Smooth muscle cell (in vitro differentiated cells): ENCODE results near the gene ADSL. TPM values are rescaled to one million over a fixed set of nuclear protein-coding genes. Genes with fewer than 3 reads are reported as not detected.

Experiments
- DNase-seq: peaks from one replicate; lab custom pipeline; 2025; ENCODE audit not compliant: unreplicated experiment; lab: John Stamatoyannopoulos, UW
- H2AFZ ChIP-seq: fragments of 200-600 bp; sonication (generic); 2 replicates; pipeline ENCODE4 v1.6.0; 2016; ENCODE audit warnings: antibody characterized with exemption, low read depth, mild to moderate bottlenecking
- H3F3A ChIP-seq: fragments of 200-600 bp; sonication (generic); 2 replicates; pipeline ENCODE4 v1.6.0; 2017; ENCODE audit warnings: antibody characterized with exemption, low read depth
- H3K27ac ChIP-seq: fragments of 200-600 bp; sonication (generic); 2 replicates; pipeline ENCODE4 v1.5.1; 2016; ENCODE audit warnings: low read depth, mild to moderate bottlenecking
- H3K27me3 ChIP-seq: fragments of 200-600 bp; sonication (generic); 2 replicates; pipeline ENCODE4 v1.6.1; 2016; ENCODE audit warnings: low read depth, mild to moderate bottlenecking
- H3K36me3 ChIP-seq: fragments of 200-600 bp; sonication (generic); 2 replicates; pipeline ENCODE4 v1.5.1; 2016; ENCODE audit warnings: low read depth
- H3K4me1 ChIP-seq: fragments of 200-600 bp; sonication (generic); 2 replicates; pipeline ENCODE4 v1.5.1; 2016; ENCODE audit warnings: low read depth
- H3K4me2 ChIP-seq: fragments of 200-600 bp; sonication (generic); 2 replicates; pipeline ENCODE4 v1.6.0; 2016; ENCODE audit warnings: mild to moderate bottlenecking
- H3K4me3 ChIP-seq: fragments of 200-600 bp; sonication (generic); 2 replicates; pipeline ENCODE4 v1.5.1; 2016; ENCODE audit warnings: mild to moderate bottlenecking
- H3K79me2 ChIP-seq: fragments of 200-600 bp; sonication (generic); 2 replicates; pipeline ENCODE4 v1.6.0; 2016; ENCODE audit warnings: low read depth, mild to moderate bottlenecking
- H3K9ac ChIP-seq: fragments of 200-600 bp; sonication (generic); 2 replicates; pipeline ENCODE4 v1.6.0; 2016; ENCODE audit warnings: low read depth
- H3K9me3 ChIP-seq: fragments of 200-600 bp; sonication (generic); replicated peaks from 2 replicates; pipeline ENCODE4 v1.5.1; 2016; ENCODE audit warnings: low read depth
- H4K20me1 ChIP-seq: fragments of 200-600 bp; sonication (generic); 2 replicates; pipeline ENCODE4 v1.6.0; 2016; ENCODE audit warnings: low read depth
- WGBS: methylation state at CpG from one replicate; pipeline ENCODE4 v1.1.7; 2016; ENCODE audit warnings: low lambda C conversion rate; 5-methylcytosine and 5-hydroxymethylcytosine counted together
- polyA plus RNA-seq: library from polyadenylated mRNA; unstranded; fragments of >200 nt; fragmentation: Nextera tagmentation; extraction: Ambion mirVana; gene quantifications from 2 replicates; pipeline ENCODE4 v1.2.1, GENCODE V29; 2016
- total RNA-seq: library from RNA; depleted of rRNA; stranded (reverse); fragments of >200 nt; gene quantifications from 2 replicates; pipeline ENCODE4 v1.2.3, GENCODE V29; 2014
- TF ChIP-seq, protein P1 (sequence below): fragments of 200-600 bp; sonication (generic); IDR thresholded peaks from 2 replicates; pipeline ENCODE4 v1.5.1; 2017; ENCODE audit warnings: borderline replicate concordance, mild to moderate bottlenecking, antibody characterized with exemption; ENCODE audit not compliant: insufficient read depth, poor library complexity, severe bottlenecking

The ADSL gene
- total and polyA plus RNA-seq, 2 experiments from 2014 or later: 45.9 to 65.1 TPM

DNA sequence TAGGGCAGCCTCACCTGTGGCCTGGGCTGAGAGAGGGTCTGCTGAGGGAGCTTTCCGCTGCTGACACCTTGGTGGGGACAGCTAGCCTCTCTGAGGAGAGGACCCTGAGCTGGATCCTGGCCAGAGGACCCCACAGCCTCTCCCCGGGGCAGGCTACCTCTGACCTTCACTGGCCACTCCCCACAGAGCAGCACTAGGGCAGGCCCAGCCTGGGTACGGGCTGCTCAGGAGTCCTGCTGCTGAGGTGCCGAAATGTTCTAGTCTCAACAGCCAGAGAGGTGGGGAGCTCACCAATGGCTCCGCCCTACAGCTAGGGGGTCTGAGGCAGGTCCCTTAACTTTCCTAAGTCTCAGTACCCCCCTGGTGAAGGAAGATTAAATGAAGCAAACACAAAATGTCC is 71.6 kb downstream of the ADSL start:
- TF ChIP-seq, protein P1, sequence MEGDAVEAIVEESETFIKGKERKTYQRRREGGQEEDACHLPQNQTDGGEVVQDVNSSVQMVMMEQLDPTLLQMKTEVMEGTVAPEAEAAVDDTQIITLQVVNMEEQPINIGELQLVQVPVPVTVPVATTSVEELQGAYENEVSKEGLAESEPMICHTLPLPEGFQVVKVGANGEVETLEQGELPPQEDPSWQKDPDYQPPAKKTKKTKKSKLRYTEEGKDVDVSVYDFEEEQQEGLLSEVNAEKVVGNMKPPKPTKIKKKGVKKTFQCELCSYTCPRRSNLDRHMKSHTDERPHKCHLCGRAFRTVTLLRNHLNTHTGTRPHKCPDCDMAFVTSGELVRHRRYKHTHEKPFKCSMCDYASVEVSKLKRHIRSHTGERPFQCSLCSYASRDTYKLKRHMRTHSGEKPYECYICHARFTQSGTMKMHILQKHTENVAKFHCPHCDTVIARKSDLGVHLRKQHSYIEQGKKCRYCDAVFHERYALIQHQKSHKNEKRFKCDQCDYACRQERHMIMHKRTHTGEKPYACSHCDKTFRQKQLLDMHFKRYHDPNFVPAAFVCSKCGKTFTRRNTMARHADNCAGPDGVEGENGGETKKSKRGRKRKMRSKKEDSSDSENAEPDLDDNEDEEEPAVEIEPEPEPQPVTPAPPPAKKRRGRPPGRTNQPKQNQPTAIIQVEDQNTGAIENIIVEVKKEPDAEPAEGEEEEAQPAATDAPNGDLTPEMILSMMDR: no peak
- peaks cover 2% of the 10 kb centered on the region for H3K36me3 ChIP-seq

DNA sequence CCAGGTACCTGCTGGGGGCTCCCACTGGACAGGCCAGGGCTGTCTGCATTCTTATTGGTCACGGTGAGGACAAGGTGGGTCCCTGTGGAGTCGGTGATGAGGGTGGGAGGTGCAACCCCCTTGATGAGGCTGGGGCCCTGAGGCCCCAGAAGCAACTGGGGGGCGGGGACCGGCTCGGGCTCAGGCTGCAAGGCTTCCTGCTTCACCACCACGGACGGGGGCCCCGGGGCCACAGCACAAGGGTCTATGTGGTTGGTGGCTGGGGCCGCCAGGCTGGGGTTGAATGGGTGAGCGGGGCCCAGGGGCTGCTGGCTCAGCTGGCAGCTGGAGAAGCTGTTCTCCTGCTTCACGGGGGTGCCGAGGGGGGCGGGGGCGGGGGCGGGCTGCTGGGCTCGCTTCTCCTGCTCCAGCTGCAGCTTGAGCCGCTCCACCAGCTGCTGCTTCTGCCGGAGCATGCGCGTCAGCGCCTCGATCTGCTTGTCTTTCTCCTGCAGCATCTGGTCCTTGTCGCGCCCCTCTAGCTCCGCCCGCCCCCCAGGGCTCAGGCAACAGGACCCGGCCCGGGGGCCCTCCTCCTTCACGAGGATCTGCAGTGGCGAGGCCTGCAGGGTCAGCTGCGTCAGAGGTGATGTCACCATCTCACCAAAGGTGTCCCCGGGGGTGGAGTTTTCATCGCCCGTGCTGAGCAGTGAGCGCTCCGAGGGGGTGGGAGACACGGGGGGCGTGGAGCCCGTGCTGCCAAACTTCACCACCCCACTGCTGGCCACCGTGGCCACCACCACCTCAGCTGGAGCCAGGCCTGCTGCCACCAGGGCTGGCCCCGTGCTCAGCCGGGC is 72.3 kb downstream of the ADSL start:
- Histone ChIP-seq H3F3A (peaks cover 5% of the 10 kb centered on the region), H4K20me1 (peaks cover 66% of the 10 kb centered on the region), H3K36me3 (peaks cover 2% of the 10 kb centered on the region), H3K9me3 (no peaks in the 10 kb centered on the region), H3K4me3 (no peak overlapping the region), H3K27ac (no peak overlapping the region), H2AFZ (no peak overlapping the region), H3K4me2 (no peak overlapping the region), H3K9ac (no peak overlapping the region), H3K4me1 (no peaks in the 10 kb centered on the region), H3K79me2 (no peaks in the 10 kb centered on the region), H3K27me3 (no peaks in the 10 kb centered on the region)
- TF ChIP-seq, protein P1: no peak
- WGBS: 90% methylated on average over 42 of the region's 42 CpGs
- DNase-seq: no peak

More for the DNA sequence above, 71.6 kb downstream of the ADSL start:
- no peaks in the 10 kb centered on the region for H3K79me2 ChIP-seq
- peaks cover 5% of the 10 kb centered on the region for H3F3A ChIP-seq
- no peaks in the 10 kb centered on the region for H3K9me3 ChIP-seq
- no peaks in the 10 kb centered on the region for H3K27me3 ChIP-seq
- 97% methylated on average over 5 of the region's 5 CpGs for WGBS
- H3K4me2 ChIP-seq: no peak overlapping the region
- H3K4me3 ChIP-seq: no peak overlapping the region
- DNase-seq: no peak
- H2AFZ ChIP-seq: no peak overlapping the region
- no peaks in the 10 kb centered on the region for H3K4me1 ChIP-seq
- H4K20me1 ChIP-seq: peaks cover 71% of the 10 kb centered on the region
- H3K9ac ChIP-seq: no peak overlapping the region
- H3K27ac ChIP-seq: no peak overlapping the region

DNA sequence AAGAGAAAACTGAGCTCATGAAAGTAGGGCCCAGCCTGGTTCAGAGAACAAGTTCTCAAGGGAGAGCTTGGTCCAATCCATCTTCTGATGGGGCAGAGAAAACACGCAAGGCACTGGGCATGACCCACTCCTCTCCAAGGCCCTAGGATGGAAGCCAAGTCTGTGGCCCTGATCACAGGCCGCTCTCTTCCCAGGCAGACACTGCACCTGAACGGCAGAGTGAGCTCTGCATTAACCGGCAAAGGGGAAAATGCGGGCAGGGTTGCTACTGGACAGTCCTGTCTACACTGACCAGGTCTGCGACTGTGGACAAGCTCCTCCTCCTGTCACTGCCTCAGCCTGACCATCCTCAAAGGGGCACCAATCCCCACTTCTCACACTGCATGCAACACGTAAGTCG is 73.4 kb downstream of the ADSL start:
- Histone ChIP-seq H2AFZ (no peak overlapping the region), H3K27me3 (no peaks in the 10 kb centered on the region), H3K9ac (no peak overlapping the region), H4K20me1 (peaks cover 66% of the 10 kb centered on the region), H3K9me3 (no peaks in the 10 kb centered on the region), H3K4me3 (no peak overlapping the region), H3K79me2 (no peaks in the 10 kb centered on the region), H3F3A (no peaks in the 10 kb centered on the region), H3K27ac (no peak overlapping the region), H3K36me3 (peaks cover 2% of the 10 kb centered on the region), H3K4me1 (no peaks in the 10 kb centered on the region), H3K4me2 (no peak overlapping the region)
- DNase-seq: no peak
- TF ChIP-seq, protein P1: no peak
- WGBS: 96% methylated on average over 8 of the region's 8 CpGs
